ENCODE measurements around the gene RBFOX2.

DNA sequence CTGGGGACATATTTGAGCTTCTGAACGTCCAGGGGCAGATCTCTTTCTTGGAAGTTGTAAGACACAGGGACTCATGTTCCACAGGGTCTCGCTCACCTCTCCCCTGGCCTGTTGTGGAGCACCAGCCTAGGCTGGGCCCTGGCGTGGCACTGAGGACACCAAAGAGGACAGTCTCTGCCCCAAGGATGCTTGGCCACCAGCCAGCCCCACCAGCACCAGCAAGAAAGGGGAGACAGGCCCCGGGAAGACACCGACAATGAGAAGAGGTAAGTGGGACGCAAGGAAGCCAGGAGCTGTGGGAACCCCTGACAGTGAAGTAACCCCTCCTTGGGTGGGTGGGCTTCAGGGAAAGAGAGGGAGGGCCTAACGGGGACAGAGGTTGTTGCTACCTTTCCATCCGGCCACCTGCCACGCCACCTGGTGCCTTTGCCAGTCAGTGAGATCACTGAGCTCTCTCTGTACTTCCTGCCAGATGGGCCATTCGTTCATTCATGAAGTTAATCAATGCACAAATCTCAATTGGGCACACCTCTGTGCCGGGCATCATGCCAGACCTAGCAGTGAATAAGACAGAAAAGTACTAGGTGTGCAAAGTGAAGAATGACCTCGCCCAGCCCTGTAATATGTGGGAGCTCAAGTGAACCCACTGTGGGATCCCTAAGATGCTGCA is 299.9 kb downstream of the RBFOX2 start:
- TF ChIP-seq, protein P1, sequence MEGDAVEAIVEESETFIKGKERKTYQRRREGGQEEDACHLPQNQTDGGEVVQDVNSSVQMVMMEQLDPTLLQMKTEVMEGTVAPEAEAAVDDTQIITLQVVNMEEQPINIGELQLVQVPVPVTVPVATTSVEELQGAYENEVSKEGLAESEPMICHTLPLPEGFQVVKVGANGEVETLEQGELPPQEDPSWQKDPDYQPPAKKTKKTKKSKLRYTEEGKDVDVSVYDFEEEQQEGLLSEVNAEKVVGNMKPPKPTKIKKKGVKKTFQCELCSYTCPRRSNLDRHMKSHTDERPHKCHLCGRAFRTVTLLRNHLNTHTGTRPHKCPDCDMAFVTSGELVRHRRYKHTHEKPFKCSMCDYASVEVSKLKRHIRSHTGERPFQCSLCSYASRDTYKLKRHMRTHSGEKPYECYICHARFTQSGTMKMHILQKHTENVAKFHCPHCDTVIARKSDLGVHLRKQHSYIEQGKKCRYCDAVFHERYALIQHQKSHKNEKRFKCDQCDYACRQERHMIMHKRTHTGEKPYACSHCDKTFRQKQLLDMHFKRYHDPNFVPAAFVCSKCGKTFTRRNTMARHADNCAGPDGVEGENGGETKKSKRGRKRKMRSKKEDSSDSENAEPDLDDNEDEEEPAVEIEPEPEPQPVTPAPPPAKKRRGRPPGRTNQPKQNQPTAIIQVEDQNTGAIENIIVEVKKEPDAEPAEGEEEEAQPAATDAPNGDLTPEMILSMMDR (IDR thresholded peaks at IDR 0.05): no peak
- no peak for TF ChIP-seq EZH2 (IDR thresholded peaks at IDR 0.05; ENCODE audit: borderline replicate concordance, insufficient read depth, low read depth, low read length, poor library complexity, severe bottlenecking)

Data from B cell (primary cell).